ENCODE data around the gene EFNA3. TPM values are rescaled to one million over a fixed set of nuclear protein-coding genes. Genes with fewer than 3 reads are reported as not detected.

Gene EFNA3
- total RNA-seq, 4 donors from 2014 or later, result 20.0 to 25.8 (median 21.1) TPM

DNA sequence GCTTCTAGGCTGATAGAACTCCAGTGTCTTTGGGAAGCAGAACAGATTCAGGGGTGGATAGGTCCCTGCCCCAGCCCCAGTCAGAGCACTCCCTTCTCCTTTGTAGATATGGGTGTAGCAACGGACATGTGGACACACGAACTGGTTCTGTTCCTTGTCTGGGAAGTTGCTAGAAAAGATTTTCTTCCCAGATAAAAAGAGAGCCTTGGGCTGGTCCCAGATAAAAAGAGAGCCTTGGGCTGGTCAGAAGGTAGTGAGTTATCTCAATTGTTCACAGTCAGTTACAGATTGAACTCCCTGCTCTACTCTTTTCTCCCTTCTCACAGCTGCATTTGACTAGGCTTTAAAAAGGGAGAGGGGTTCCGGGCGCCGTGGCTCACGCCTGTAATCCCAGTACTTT is 41.6 kb downstream of the EFNA3 start:
- Histone ChIP-seq H3K4me3 (no peak overlapping the region), H3K27me3 (no peaks in the 10 kb centered on the region), H3K4me1 (peaks cover 5 to 39% (median 26%) of the 10 kb centered on the region in 3 donors), H3K9me3 (no peaks in the 10 kb centered on the region), H3K27ac (peak overlapping the region in 3 of 4 donors; percentile 28 to 61 (median 30)), H3K36me3 (no peaks in the 10 kb centered on the region)
- TF ChIP-seq CTCF (IDR thresholded peaks at IDR 0.05) (no peak), POLR2A (IDR thresholded peaks at IDR 0.05) (no peak)
- intact Hi-C loops (cut with DNase I), result no loop called here
- WGBS, 2 donors, result 22 to 50% methylated on average over 6 of the region's 6 CpGs
- DNase-seq, result no peak

DNA sequence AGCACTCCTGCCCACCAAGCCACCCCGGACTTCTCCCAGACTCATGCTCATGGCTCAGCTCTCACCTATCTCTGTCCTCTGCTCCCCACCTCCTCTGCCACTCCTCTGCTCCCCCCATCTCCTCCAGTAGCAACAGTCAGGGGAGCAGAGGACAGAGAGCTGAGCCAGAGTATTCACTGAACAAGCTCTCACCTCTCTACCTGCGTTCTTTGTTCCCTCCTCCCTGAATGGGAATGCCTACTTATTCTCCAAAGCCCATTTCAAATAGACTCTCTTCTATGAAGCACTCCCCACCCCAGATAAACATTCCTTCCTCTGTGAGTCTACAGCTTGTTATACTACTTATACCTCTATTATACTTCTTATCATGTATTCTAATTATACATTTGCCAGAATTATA is 42.6 kb downstream of the EFNA3 start:
- H3K36me3 ChIP-seq, result no peaks in the 10 kb centered on the region
- DNase-seq, result no peak
- WGBS, 2 donors, result 82 to 93% methylated on average over 2 of the region's 2 CpGs
- no peak overlapping the region for H3K27ac ChIP-seq
- TF ChIP-seq POLR2A (IDR thresholded peaks at IDR 0.05) (no peak), CTCF (IDR thresholded peaks at IDR 0.05) (no peak)
- H3K27me3 ChIP-seq, result peaks cover 0 to 3% (median 0%) of the 10 kb centered on the region in 4 donors
- intact Hi-C loops (cut with DNase I), result no loop called here
- H3K9me3 ChIP-seq, result no peaks in the 10 kb centered on the region
- H3K4me1 ChIP-seq, result peaks cover 14 to 49% (median 34%) of the 10 kb centered on the region in 3 donors
- H3K4me3 ChIP-seq, result no peak overlapping the region

GRCh38 chr1:155122308-155122707 is 43.7 kb downstream of the EFNA3 start:
- Histone ChIP-seq H3K27ac (no peak overlapping the region), H3K4me1 (peaks cover 24 to 60% (median 39%) of the 10 kb centered on the region in 3 donors), H3K36me3 (no peaks in the 10 kb centered on the region), H3K4me3 (no peak overlapping the region), H3K27me3 (peaks cover 0 to 7% (median 0%) of the 10 kb centered on the region in 4 donors), H3K9me3 (no peaks in the 10 kb centered on the region)
- TF ChIP-seq CTCF (IDR thresholded peaks at IDR 0.05), result no peak
- no peak for TF ChIP-seq POLR2A (IDR thresholded peaks at IDR 0.05)
- intact Hi-C loops (cut with DNase I), result no loop called here
- no peak for DNase-seq
- WGBS, 2 donors, result 85 to 88% methylated on average over 2 of the region's 2 CpGs

- Histone ChIP-seq H3K27ac (peak overlapping the region; percentile 55 to 100 (median 79)), H3K36me3 (no peaks in the 10 kb centered on the region), H3K9me3 (no peaks in the 10 kb centered on the region), H3K4me1 (peaks cover 24 to 75% (median 44%) of the 10 kb centered on the region in 3 donors), H3K27me3 (peaks cover 0 to 13% (median 0%) of the 10 kb centered on the region in 4 donors), H3K4me3 (no peak overlapping the region)
- 37 to 38% methylated on average over 4 of the region's 4 CpGs for WGBS, 2 donors
- intact Hi-C loops (cut with DNase I), result no loop called here
- TF ChIP-seq CTCF (IDR thresholded peaks at IDR 0.05) (no peak), POLR2A (IDR thresholded peaks at IDR 0.05) (no peak)
- no peak for DNase-seq
Measured at GRCh38 chr1:155123801-155124200, 45.2 kb downstream of the EFNA3 start.

GRCh38 chr1:155124503-155125463 is 46.1 kb downstream of the EFNA3 start:
- Histone ChIP-seq H3K4me3 (no peak overlapping the region), H3K36me3 (no peaks in the 10 kb centered on the region), H3K27ac (peak overlapping the region; percentile 93 to 100 (median 99)), H3K27me3 (peaks cover 0 to 22% (median 0%) of the 10 kb centered on the region in 4 donors), H3K4me1 (peaks cover 24 to 82% (median 53%) of the 10 kb centered on the region in 3 donors), H3K9me3 (no peaks in the 10 kb centered on the region)
- no peak for DNase-seq
- no peak for TF ChIP-seq POLR2A (IDR thresholded peaks at IDR 0.05)
- TF ChIP-seq CTCF (IDR thresholded peaks at IDR 0.05), result no peak
- intact Hi-C loops (cut with DNase I), result no loop called here
- 48% methylated on average over 4 to 9 of the region's 16 CpGs for WGBS, 2 donors
